Calu3 (cell line): ENCODE data around the gene ALDH1L2. TPM values are rescaled to one million over a fixed set of nuclear protein-coding genes. Genes with fewer than 3 reads are reported as not detected.

Experiments
- BruUV-seq: library from RNA; stranded (reverse); fragments of 400-500 nt; replicated peaks from 2 replicates; lab custom pipeline; 2021; lab: Mats Ljungman, UMichigan
- CTCF ChIA-PET: fragments of 300-600 bp; sonication (Branson Sonifier 250); formaldehyde crosslinking; loops from one replicate; lab custom pipeline; 2022; ENCODE audit warnings: antibody characterized with exemption; lab: Charles Lee
- DNase-seq: peaks from one replicate; pipeline ENCODE4 v3.0.0; 2022
- H3K27ac Mint-ChIP-seq: one replicate; pipeline ENCODE4 v1.8.0; 2022; ENCODE audit warnings: mixed read lengths; ENCODE audit not compliant: unreplicated experiment
- H3K27me3 Mint-ChIP-seq: one replicate; pipeline ENCODE4 v1.8.0; 2022; ENCODE audit warnings: mixed read lengths; ENCODE audit not compliant: unreplicated experiment
- H3K36me3 Mint-ChIP-seq: one replicate; pipeline ENCODE4 v1.8.0; 2022; ENCODE audit warnings: mild to moderate bottlenecking, moderate library complexity, mixed read lengths; ENCODE audit not compliant: insufficient read depth, unreplicated experiment
- H3K4me1 Mint-ChIP-seq: one replicate; pipeline ENCODE4 v1.8.0; 2022; ENCODE audit warnings: mild to moderate bottlenecking, low read depth, mixed read lengths; ENCODE audit not compliant: unreplicated experiment
- H3K4me3 Mint-ChIP-seq: one replicate; pipeline ENCODE4 v1.8.0; 2022; ENCODE audit warnings: mild to moderate bottlenecking, low read depth, moderate library complexity, mixed read lengths; ENCODE audit not compliant: unreplicated experiment
- H3K9me3 Mint-ChIP-seq: one replicate; pipeline ENCODE4 v1.8.0; 2022; ENCODE audit warnings: low read depth, mixed read lengths; ENCODE audit not compliant: unreplicated experiment
- intact Hi-C: fragments of 100-400 bp; cut with micrococcal nuclease; formaldehyde crosslinking; loops from one replicate; pipeline ENCODE4 v1.10.0; 2022; ENCODE audit not compliant: unreplicated experiment
- total RNA-seq: library from RNA; stranded (reverse); gene quantifications from 2 replicates; pipeline ENCODE4 v1.2.3, GENCODE V29; 2022
- TF ChIP-seq, protein P1 (sequence below): fragments of 200-600 bp; IDR thresholded peaks from one replicate; pipeline ENCODE4 v1.8.0; 2022; ENCODE audit warnings: antibody characterized with exemption; ENCODE audit not compliant: unreplicated experiment

ALDH1L2 gene
- total RNA-seq, 1 experiment from 2014 or later = 19.3 TPM

DNA sequence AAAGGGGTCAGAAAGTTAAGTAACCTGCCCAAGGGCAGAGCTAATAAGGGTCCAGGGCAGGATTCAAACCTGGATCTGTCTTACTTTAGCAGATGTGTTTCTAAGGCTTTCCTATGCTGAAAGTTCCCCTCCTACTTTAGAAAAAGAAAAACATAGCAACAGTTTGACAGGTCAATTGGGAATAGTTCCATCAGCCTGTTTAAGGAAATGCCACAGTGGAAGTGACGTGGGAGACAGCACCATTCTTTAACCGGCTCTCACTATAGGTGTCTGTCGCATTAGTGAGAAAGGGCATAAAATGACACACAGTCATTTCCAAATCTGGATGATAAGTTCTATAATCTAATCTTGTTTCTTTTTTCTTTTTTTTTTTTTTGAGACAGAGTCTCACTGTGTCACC is 7.3 kb downstream of the ALDH1L2 start:
- CTCF ChIA-PET = no interaction called here
- Mint-ChIP-seq H3K27me3 (no peaks in the 10 kb centered on the region), H3K4me3 (no peak overlapping the region), H3K36me3 (no peaks in the 10 kb centered on the region), H3K4me1 (peaks cover 1% of the 10 kb centered on the region), H3K9me3 (no peaks in the 10 kb centered on the region), H3K27ac (no peak overlapping the region)
- BruUV-seq = no TSS peak
- TF ChIP-seq, protein P1, sequence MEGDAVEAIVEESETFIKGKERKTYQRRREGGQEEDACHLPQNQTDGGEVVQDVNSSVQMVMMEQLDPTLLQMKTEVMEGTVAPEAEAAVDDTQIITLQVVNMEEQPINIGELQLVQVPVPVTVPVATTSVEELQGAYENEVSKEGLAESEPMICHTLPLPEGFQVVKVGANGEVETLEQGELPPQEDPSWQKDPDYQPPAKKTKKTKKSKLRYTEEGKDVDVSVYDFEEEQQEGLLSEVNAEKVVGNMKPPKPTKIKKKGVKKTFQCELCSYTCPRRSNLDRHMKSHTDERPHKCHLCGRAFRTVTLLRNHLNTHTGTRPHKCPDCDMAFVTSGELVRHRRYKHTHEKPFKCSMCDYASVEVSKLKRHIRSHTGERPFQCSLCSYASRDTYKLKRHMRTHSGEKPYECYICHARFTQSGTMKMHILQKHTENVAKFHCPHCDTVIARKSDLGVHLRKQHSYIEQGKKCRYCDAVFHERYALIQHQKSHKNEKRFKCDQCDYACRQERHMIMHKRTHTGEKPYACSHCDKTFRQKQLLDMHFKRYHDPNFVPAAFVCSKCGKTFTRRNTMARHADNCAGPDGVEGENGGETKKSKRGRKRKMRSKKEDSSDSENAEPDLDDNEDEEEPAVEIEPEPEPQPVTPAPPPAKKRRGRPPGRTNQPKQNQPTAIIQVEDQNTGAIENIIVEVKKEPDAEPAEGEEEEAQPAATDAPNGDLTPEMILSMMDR = no peak
- DNase-seq = no peak
- intact Hi-C loops = no loop called here

DNA sequence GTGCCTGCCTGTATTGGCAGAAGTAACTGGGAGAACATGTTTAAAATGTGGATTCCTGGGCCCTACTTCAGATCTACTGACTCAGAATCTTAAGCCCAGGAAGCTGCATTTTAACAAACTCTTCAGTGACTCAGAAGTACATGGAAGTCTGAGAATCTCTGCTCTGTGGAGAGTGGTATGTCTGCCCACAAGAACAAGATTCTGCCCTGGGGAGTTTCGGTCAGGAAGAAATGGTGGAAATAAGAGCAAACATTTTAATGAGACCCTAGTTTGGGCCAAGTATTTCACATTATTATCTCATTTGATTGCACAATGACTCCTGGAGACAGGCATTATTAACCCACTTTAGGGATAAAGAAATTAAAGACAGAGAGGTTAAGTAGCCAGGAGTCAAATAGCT is 8.2 kb downstream of the ALDH1L2 start:
- Mint-ChIP-seq H3K27me3 (no peaks in the 10 kb centered on the region), H3K27ac (no peak overlapping the region), H3K4me3 (no peak overlapping the region), H3K9me3 (no peaks in the 10 kb centered on the region), H3K36me3 (no peaks in the 10 kb centered on the region), H3K4me1 (no peaks in the 10 kb centered on the region)
- intact Hi-C loops = no loop called here
- CTCF ChIA-PET = no interaction called here
- no TSS peak for BruUV-seq
- DNase-seq = no peak
- TF ChIP-seq, protein P1 = no peak

DNA sequence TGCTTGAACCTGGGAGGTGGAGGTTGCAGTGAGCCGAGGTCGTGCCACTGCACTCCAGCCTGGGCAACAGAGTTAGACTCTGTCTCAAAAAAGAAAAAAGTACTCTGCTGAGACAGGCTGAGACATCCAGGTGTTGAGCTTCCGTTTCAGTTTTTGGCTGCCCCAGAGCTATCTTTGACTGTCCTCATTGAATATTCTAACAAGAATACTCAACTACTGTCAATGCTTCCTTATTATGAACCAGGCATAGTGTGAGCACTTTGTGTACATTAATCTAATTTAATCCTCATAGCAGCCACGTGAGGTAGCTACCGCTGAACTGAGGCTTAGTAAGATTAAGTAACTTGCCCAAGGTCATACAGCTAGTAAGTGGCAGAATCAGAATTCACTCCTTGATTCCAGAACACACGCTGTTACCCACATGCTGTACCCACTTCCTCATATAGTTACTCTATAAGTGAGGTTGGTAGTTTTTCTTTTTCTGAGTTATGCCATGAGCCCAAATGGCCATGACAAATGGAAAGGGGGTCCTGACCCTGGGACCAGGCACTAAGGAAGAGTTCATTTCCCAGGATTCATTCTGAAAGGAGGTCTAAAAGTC is 11.3 kb downstream of the ALDH1L2 start:
- CTCF ChIA-PET = no interaction called here
- BruUV-seq = no TSS peak
- peaks cover 13% of the 10 kb centered on the region for H3K36me3 Mint-ChIP-seq
- no peak for DNase-seq
- no peaks in the 10 kb centered on the region for H3K4me1 Mint-ChIP-seq
- intact Hi-C loops = no loop called here
- H3K4me3 Mint-ChIP-seq = no peak overlapping the region
- no peak overlapping the region for H3K27ac Mint-ChIP-seq
- TF ChIP-seq, protein P1 = no peak
- H3K9me3 Mint-ChIP-seq = no peaks in the 10 kb centered on the region
- H3K27me3 Mint-ChIP-seq = no peaks in the 10 kb centered on the region

GRCh38 chr12:105071981-105072380 is 12.3 kb downstream of the ALDH1L2 start:
- Mint-ChIP-seq H3K4me1 (no peaks in the 10 kb centered on the region), H3K27me3 (no peaks in the 10 kb centered on the region), H3K9me3 (no peaks in the 10 kb centered on the region), H3K4me3 (no peak overlapping the region), H3K27ac (no peak overlapping the region), H3K36me3 (peaks cover 13% of the 10 kb centered on the region)
- intact Hi-C loops = no loop called here
- BruUV-seq = no TSS peak
- TF ChIP-seq, protein P1 = no peak
- DNase-seq = no peak
- CTCF ChIA-PET = no interaction called here
